Stimulated activated CD8-positive, alpha-beta memory T cell treated with anti-CD3 and anti-CD28 coated beads, Interleukin-7, amount 100 ng/mL, for 1 hour (primary cell): ENCODE data around the gene GRN.
"Not testable (repeated sequence)": the region's sequence is repeated elsewhere in the genome, so short reads cannot be mapped to it uniquely, and the experiment has no call there.

Experiments
- DNase-seq, 2 donors: peaks; one replicate each; pipeline ENCODE4 v3.0.0-alpha.2; 2020; ENCODE audit warnings: low read depth in 2 of 2

GRN gene

GRCh38 chr17:44346064-44346844, 1.2 kb downstream of the GRN start:
- no peak for DNase-seq

GRCh38 chr17:44347206-44348055, 2.3 kb downstream of the GRN start:
- not testable (repeated sequence) for DNase-seq

GRCh38 chr17:44348234-44348987, 3.3 kb downstream of the GRN start:
- no peak for DNase-seq

GRCh38 chr17:44348988-44349364, 3.9 kb downstream of the GRN start:
- DNase-seq: no peak

- no peak for DNase-seq
These were observed 4.5 kb downstream of the GRN start for GRCh38 chr17:44349553-44350070.

- DNase-seq: peak in 1 of 2 donors; percentile 58
These were observed 5.7 kb downstream of the GRN start for GRCh38 chr17:44350733-44351226.

- no peak for DNase-seq
These were observed 6.4 kb downstream of the GRN start for GRCh38 chr17:44351464-44351863.

- no peak for DNase-seq
These were observed 7.1 kb downstream of the GRN start for GRCh38 chr17:44351961-44352827.

- no peak for DNase-seq
These were observed 7.9 kb downstream of the GRN start for GRCh38 chr17:44352828-44353671.

GRCh38 chr17:44353672-44354331, 8.7 kb downstream of the GRN start:
- DNase-seq: no peak

GRCh38 chr17:44354582-44355561, 9.8 kb downstream of the GRN start:
- peak in 1 of 2 donors; percentile 40 for DNase-seq

GRCh38 chr17:44355642-44356099, 10.6 kb downstream of the GRN start:
- DNase-seq: no peak

GRCh38 chr17:44356241-44356640, 11.1 kb downstream of the GRN start:
- no peak for DNase-seq

- no peak for DNase-seq
These were observed 13.0 kb downstream of the GRN start for GRCh38 chr17:44358066-44358465.

GRCh38 chr17:44359006-44359405, 13.9 kb downstream of the GRN start:
- no peak for DNase-seq

- DNase-seq: no peak
These were observed 14.5 kb downstream of the GRN start for GRCh38 chr17:44359458-44360143.

- DNase-seq: no peak
These were observed 15.0 kb downstream of the GRN start for GRCh38 chr17:44360144-44360533.
